ENCODE measurements around the gene JCHAIN.
"Not testable (repeated sequence)": the region's sequence is repeated elsewhere in the genome, so short reads cannot be mapped to it uniquely, and the experiment has no call there.

Gene JCHAIN

DNA sequence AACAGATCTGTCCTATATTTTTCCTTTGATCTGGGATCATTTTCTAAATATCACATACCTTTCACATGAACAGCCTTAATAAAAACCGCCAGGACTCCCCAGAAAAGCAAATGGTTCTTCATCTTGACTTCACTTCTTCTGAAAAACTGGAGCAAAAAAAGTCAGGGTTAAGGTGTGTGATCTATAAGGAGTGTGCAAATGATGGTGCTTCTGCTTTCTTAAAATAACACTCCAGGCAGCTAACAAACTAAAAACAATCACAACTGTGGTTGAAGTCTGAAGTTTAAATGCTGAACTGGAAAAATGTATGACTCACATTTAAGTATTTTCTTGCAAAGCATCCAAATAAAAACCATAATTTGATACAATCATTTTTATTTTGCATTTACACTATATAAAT, at the start of gene JCHAIN:
Gene JCHAIN (minus strand): TSS at position 140 of the 400 bp plus-strand sequence. CDS start 18 bp downstream, at position 122.
- DNase-seq, result no peak

DNA sequence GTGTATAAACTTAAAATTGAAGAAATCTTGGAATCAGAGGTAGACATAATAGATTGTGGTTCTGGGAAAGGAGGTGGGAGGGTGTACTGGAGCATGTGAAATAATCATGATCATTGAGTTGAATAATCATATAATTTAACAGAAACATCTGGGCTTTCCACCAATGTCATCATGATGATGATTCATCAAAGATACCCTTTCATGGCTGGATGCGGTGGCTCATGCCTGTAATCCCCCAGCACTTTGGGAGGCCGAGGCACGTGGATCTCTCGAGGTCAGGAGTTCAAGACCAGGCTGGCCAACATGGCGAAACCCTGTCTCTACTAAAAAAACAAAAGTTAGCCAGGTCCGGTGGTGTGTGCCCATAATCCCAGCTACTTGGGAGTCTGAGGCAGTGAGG, 48.8 kb upstream of the JCHAIN start:
- DNase-seq, result no peak

DNA sequence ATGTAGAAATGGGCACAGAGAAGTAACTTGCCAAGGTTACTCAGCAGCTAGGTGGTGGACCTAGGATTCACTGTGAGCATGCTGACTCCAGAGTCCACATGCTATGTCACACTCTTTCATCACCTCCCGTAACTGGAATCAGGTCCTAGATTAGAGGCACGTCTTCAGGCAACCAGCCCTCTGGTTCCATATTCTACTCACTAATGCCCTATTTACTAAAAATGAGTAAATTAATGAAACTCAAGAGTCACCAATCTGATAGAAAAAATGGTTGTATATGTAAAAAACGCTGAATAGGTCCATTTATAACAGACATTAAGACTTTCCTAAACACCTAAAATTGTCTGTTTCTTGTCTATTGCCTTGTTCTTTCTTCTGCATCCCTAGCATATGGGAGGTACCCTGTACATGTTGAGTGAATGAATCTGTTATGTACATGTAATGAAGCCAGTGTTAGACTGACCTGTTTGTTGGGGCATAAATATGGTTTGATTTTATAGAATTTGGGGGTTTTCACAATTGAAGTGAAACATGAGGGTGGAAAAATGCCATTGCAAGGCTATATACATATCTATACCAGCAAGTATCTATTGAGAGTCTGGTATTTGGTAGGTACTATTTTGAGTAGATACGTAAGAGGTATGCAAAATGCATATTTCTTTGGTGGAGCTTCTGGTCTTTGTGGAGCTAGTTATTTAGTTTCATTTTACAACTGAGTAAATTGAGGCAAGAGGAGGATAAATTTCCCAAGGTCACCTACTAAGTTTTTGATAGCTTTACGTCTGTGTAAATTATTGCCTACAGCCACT, 48.0 kb upstream of the JCHAIN start:
- DNase-seq, result no peak

DNA sequence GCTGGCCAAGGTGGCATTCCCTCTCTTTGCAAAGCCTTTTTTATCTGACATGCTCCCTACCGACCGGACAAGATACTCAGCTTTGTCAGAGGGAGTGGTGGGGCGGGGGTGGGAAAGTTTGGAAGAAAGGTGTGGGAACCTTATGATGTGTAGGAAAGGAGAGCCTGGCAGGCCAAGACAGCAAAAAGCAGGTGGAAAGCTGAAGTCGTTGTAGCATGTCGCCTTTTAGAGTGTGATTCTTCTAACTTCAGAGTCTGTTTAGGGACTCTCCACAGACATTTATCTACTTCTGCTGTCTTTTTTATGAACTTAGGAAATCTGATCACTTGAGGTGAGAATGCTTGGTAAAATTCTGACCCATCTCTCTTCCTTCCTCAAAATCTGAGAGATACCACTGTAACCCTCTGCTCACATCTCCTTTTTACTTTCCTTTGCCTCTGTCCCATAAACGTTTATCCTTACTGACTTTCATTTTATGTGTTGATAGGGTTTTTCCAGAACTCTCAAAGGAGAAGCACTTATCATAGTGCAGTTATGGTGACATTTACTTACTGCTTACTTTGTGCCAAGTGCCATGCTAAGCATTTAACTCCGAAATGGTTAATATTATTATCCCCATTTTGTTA, 47.3 kb upstream of the JCHAIN start:
- DNase-seq, result no peak

DNA sequence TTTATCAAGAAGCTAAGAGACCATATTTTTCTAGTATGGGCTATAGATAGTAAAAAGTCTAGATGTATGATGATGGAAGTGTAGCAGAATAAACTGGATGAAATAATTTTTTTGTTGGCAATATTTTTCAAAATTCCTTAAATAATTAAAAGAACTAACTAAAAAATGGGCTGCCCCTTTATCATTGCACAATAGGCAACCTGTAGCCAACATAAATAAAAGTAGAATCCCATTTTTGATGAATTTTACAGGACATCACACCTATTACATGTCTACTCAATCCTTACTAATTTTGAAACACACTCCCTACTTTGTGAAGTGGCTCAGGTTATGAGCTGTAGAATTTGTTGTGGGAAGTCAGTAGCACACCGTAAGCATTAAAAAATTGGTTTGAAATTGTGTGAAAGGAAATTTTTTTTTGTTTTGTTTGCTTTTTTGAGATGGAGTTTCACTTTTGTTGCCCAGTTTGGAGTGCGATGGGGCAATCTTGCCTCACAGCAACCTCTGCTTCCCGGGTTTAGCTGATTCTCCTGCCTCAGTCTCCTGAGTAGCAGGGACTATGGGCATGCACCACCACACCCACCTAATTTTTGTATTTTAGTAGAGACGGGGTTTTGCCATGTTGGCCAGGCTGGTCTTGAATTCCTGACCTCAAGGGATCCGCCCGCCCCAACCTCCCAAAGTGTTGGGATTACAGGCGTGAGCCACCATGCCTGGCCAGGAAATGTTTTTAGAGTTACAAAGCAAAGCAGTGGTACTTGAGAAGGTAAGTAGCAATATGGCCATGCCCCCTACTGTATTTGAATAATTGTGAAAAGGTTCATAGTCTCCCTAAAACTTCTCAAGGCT, 46.5 kb upstream of the JCHAIN start:
- no peak for DNase-seq

DNA sequence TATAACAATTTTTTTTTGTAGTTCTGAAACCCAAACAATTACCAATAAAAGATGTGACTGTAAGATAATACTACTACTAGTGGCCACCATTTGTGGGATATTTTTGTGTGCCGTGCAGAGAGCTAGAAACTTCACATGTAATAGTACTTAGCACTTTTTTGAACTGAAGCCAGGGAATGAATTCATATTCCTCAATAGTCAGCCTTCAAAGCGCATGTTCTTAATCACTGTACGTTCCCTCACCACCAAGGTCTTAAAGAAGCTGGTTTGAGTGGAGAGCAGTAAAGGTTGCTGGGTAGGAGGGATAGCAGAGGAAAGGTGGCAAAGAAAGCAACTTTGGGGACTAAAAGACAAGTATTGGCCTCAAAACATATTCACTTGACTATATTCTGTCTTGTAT, 45.8 kb upstream of the JCHAIN start:
- no peak for DNase-seq

DNA sequence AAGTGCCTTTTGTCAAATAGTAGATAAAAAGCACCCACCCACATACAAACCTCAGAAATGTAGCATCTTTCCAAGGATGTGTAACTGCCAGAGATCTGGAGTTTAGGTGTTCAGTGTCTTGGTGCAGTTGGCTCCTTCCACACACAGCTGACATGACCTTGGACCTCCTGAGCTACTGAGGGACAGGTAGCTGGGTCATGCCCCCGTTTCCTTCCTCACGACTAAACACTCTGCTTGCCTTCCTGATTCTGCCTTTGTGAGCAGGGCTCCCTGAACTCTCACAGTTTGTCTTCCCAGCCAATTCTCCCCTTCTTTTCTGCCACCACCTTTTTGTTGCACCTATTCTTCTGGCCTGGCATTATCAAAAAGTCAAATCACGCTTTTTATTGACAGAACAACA, 45.3 kb upstream of the JCHAIN start:
- DNase-seq, result no peak

DNA sequence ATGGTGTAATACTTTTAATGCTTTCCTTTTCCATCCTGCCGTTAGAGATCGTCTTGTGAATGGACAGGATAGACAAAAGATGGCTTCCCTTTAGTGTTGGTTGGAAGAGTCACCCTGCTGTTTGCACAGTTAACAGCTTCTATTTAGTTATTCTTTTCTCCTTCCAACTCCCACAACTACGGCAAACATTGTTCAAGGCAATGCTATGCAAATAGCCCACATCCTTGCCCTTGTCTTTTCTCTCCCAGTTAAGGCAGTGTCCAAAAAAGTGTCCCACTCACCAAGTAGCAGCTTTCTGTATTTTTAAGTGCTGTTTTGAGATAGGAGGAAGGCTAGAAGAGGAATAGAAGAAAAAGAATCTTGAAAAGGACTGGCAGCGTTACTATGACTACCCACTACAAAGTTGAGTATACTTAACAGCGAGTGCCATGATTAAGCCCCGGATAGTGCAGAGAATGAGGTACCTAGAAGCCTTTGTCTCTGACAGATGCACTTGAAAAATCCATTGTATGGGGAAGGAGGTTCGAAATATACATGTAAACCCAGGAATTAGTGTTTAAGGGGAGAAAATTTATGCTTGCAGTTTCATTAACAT, 43.4 kb upstream of the JCHAIN start:
- peak; percentile 14 for DNase-seq

DNA sequence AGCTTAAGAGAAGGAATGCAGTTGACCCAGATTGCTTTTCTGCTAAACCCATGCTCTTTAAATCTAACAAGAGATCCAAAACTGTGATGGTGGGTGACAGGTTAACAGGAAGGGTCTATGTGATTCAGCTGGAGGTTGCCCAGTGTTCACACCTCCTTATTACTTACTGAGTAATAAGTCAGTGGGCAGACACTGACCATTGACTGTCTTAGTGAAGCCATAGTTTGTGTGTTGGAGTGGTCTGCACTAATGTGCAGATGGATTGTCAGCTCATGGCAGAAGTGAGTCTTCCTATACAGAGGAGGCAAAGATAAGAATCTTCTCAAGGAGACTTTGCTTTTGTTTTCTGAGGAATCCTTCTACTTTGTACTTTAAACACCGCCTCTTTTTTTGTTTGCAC, 40.2 kb upstream of the JCHAIN start:
- no peak for DNase-seq

DNA sequence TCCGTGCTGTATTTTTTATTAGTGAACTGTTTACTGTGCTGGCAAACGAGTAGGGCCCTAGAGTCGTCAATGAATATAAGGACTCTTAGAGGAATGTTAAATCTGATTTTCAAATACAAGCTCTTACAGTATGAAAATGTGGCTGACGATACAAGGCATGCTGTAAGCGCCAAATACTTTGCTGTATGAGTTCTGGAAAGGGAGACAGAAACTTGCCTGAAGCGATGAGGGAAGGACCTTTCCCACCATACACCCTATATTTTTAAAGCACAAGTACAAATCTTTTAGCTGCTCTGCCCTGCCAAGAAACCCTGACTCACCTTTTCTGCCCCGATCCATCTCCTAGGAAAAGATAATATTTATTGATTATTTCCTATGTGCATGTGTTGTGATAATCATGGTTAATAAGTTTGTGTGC, 39.7 kb upstream of the JCHAIN start:
- no peak for DNase-seq

DNA sequence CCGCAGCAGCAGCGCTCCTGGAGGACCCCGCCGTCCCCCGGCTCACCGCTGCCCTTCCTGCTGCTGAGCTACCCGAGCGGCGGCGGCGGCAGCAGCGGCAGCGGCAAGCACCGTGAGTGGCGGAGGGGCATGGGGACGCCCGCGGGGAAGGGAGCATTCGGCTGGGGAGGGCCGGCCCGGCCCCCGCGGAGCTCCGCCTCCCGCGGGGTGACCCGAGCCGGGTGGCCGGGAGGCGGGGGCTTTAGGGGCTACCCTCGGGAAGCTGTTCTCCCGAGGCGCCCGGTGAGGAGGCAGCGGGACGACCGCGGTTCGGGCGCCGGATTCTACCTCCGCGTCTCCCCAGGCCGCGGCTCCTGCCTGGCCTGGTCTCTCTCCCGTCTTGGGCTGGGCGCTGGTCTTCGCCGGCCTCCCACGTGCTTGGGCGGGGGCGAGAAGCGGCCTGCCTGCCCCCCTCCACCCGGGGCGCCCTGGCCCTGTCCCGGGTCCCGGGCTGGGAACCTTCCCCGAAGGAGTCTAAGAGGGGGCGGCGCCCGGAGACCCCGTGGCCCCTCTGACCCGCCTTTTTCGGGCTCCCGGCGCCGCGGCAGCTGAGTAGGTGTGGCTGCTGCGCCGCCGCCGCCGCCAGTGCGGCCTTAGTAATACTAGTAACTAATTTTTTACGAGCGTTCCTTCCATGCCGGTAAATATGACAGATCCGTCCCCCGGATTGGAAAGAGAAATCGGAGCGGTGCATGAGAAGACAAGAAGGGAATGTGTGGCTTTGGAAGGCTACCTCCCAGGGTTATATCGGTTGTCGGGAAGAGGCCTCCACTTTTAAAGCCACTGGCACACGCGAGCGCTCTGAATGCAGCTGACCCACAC, 39.1 kb upstream of the JCHAIN start:
- DNase-seq, result no peak

DNA sequence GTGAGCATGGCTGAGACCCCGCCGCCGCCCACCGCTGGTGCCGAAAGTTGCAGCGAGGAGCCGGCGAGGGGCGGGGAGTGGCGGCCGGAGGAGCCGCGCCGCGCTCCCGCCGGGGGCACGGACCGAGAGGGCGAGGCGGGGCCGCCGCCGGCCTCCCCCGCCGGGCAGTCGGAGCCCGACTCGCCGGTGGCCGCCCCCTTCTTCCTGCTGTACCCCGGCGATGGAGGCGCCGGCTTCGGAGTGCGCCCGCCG, 38.5 kb upstream of the JCHAIN start:
- DNase-seq, result no peak

DNA sequence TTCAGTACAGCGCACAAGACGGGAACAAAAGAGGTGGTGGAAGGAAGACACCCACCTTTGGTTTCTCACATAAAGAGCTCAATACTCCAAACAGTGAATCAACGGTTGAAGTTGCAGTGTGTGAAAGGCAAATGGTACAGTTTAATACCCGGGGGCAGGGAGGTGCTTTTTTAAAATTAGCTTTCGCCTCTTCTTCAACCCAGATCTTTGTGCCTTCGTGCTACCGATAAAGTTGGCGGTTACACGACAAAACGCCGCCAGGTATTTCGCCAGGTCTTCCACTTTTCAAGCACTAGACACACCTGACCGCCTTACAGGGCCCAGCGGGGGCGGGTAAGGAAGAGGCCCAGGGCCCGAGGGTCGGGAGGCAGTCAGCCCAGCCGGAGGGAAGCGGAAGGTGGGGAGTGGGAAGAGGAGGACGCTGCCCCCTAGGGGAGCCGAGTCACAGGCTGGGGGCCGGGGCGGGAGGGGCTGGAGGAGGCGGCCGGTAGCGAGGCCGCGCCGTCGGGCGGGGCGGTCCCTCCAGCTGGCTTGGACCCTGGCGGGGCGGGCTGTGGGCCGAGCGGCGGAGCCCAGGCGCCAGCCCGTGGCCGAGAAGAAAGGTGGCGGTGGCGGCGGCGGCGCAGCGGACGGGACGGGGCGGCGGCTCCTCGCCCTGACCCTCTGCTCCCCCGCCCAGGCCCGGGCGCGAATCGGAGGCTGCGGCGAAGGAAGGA, 38.1 kb upstream of the JCHAIN start:
- peak; percentile 63 for DNase-seq

DNA sequence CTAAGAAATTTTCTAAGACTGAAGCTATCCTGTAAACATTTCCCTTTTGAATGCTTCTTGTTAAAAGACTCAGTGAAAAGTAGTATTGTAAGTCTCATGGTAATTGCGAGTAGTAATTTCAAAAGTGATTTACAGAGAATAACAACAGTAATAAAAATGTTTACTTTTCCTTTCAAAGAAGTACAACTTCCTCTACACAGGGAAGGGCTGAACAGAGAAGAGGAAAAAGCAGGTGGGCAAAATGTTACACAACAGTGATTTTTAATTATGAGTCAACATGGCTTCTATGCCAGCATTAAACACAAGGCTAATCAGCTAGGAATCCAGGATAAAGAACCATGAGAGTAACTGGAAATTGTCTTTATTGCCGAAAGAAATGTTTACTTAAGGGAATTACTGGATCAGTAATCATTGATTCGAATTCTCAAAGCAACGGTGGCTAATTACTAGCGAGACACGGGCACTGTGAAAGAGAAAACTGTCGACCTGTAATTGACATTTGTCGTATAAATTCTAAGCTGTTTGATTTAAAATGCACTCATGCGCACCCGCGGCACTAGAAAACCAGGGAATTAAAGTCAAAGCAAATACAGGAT, 37.4 kb upstream of the JCHAIN start:
- peak; percentile 90 for DNase-seq

DNA sequence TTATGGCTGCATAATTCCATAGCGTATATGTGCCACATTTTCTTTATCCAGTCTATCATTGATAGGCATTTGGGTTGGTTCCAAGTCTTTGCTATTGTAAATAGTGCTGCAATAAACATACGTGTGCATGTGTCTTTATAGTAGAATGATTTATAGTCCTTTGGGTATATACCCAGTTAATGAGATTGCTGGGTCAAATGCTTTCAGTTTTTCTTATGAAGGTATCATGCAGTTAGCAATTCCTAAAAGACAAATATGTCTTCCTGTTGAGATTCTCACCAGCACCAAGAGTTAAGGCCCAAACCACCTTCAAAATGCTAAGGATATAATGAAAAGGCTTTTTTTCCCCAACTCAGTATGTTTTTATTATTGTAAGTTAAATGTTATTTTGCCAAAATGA, 36.3 kb upstream of the JCHAIN start:
- not testable (repeated sequence) for DNase-seq

DNA sequence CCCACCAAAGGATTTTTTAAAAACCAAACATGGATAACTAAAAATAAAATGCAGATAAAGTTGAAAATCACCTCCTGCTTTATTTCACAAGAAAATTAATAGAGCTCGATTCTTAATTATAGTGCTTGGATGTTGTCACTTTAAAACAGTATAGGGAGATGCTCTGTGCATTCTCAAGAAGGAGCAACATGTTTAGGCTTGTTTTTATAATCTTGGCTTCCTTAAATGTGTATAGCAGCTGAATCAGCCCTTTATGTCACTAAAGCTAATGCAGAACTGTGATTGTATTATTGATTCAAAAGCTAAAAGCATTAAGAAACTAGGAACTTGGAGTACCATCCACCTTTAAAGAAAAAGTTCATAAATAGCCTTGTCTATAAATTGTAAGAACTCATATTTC, 35.0 kb upstream of the JCHAIN start:
- no peak for DNase-seq

DNA sequence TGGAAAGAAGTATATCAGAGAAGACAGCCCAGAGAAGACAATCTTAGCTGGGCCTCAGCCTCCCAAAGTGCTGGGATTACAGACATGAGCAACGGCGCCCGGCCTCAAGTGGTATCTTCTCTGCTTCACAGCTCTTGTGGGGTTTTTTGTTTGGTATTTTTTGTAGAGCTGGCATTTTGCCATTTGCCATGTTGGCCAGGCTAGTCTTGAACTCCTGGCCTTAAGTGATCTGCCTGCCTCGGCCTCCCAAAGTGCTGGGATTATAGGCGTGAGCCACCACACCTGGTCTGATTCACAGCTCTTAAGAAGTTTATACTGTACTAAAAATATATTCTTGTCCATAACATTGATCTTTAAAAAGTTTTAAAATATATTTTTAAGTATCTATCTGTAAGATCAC, 34.4 kb upstream of the JCHAIN start:
- DNase-seq, result no peak

DNA sequence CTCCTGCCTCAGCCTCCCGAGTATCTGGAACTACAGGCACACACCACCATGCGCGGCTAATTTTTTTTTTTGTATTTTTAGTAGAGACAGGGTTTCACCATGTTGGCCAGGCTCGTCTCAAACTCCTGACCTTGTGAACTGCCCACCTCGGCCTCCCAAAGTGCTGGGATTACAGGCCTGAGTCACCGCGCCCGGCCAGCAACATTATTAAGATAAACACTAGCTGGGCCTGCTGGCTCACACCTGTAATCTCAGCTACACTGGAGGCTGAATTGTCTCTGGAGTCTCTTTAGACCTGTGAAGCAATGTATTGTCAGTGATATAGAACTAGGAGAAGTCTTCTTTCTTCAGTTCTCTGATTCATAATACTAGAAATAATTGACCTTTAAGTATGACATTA, 32.1 kb upstream of the JCHAIN start:
- DNase-seq, result not testable (repeated sequence)

DNA sequence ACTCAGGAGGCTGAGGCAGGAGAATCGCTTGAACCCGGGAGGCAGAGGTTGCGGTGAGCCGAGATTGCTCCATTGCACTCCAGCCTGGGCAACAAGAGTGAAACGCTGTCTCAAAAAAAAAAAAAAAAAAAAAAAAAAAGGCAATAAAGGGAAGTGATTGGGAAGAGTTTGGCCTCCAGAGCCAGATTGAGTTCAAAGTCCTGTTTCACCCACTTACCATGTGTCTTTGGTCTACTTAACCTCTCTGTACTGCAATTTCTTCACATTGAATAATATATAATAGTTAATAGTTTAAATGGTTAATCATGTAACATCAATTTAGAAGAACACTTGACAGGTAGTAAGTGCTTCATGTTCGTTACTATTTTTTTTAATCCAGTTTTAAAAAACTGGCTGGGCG, 28.3 kb upstream of the JCHAIN start:
- DNase-seq, result not testable (repeated sequence)

DNA sequence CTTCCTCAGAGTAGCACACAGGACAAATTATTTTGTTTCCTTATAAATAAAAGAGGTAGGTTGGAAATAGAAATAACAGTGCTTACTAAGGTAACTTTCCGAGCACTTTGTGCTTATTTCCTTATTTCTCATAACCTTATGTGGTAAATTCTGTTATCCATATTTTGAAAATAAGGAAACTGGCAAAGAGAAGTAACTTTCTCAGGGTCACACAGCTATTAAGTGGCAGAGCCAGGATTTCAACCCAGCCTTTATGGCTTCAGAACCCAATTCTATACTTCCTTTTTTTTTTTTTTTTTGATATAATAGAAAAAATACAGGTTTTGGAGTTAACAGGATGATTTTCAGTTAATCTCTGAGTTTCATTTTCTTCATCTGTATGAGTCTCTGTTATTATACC, 25.4 kb upstream of the JCHAIN start:
- DNase-seq, result no peak

DNA sequence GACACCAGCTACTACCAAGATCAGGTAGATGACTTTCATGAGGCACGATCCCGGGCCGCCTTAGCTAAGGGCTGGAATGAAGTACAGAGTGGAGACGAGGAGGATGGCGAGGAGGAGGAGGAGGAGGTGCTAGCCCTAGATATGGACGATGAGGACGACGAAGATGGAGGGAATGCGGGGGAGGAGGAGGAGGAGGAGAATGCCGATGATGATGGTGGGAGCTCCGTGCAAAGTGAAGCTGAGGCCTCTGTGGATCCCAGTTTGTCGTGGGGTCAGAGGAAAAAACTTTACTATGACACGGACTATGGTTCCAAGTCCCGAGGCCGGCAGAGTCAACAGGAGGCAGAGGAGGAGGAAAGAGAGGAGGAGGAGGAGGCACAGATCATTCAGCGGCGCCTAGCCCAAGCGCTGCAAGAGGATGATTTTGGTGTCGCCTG, 22.5 kb upstream of the JCHAIN start:
- DNase-seq, result no peak

Measured in DMS153 (cell line).